Dendritic cell treated with granulocyte-macrophage colony-stimulating factor and Interleukin-4, amounts not matched to agents 40 ng/mL and 50 ng/mL, for 4 days (primary cell): ENCODE measurements around the gene STK40.

Experiments used
- H3K27ac Mint-ChIP-seq: one replicate; pipeline ENCODE4 v1.8.0; 2022; ENCODE audit warnings: mild to moderate bottlenecking, mixed read lengths
- H3K27me3 Mint-ChIP-seq: one replicate; pipeline ENCODE4 v1.8.0; 2022; ENCODE audit warnings: mild to moderate bottlenecking, mixed read lengths
- H3K36me3 Mint-ChIP-seq: one replicate; pipeline ENCODE4 v1.8.0; 2022; ENCODE audit warnings: low read depth, mixed read lengths
- H3K4me1 Mint-ChIP-seq: one replicate; pipeline ENCODE4 v1.8.0; 2022; ENCODE audit warnings: low read depth, mixed read lengths
- H3K4me3 Mint-ChIP-seq: one replicate; pipeline ENCODE4 v1.8.0; 2022; ENCODE audit warnings: mild to moderate bottlenecking, moderate library complexity, mixed read lengths
- H3K9me3 Mint-ChIP-seq: one replicate; pipeline ENCODE4 v1.8.0; 2022; ENCODE audit warnings: mixed read lengths
- intact Hi-C: fragments of 100-400 bp; cut with micrococcal nuclease; formaldehyde crosslinking; loops from one replicate; pipeline ENCODE4 v1.15.0; 2022

STK40 gene

GRCh38 chr1:36372617-36373016, 13.1 kb downstream of the STK40 start:
- Mint-ChIP-seq H3K27me3 (no peaks in the 10 kb centered on the region), H3K9me3 (no peaks in the 10 kb centered on the region), H3K4me1 (peaks cover 78% of the 10 kb centered on the region), H3K36me3 (peaks cover 38% of the 10 kb centered on the region), H3K27ac (peak overlapping the region; percentile 97), H3K4me3 (no peak overlapping the region)
- intact Hi-C loops = no loop called here

- no peak overlapping the region for H3K4me3 Mint-ChIP-seq
- intact Hi-C loops = loop anchor here (1.0 to 5.0 kb wide), 4 partner anchors 27 to 62 kb away; partner anchors contain the start of genes EVA1B and SH3D21
Observed at GRCh38 chr1:36369061-36369861, 16.5 kb downstream of the STK40 start.

GRCh38 chr1:36367798-36368197, 17.9 kb downstream of the STK40 start:
- Mint-ChIP-seq H3K27me3 (no peaks in the 10 kb centered on the region), H3K9me3 (no peaks in the 10 kb centered on the region), H3K27ac (peak overlapping the region; percentile 86), H3K36me3 (peaks cover 42% of the 10 kb centered on the region), H3K4me1 (peaks cover 70% of the 10 kb centered on the region), H3K4me3 (no peak overlapping the region)
- intact Hi-C loops = loop anchor here (2.0 to 5.0 kb wide), 3 partner anchors 45 to 60 kb away; partner anchors contain the start of genes EVA1B and SH3D21

More at GRCh38 chr1:36369061-36369861, 16.5 kb downstream of the STK40 start:
- Mint-ChIP-seq H3K27me3 (no peaks in the 10 kb centered on the region), H3K36me3 (peaks cover 42% of the 10 kb centered on the region), H3K27ac (peak overlapping the region; percentile 97), H3K4me1 (peaks cover 85% of the 10 kb centered on the region), H3K9me3 (no peaks in the 10 kb centered on the region)

- H3K4me1 Mint-ChIP-seq = peaks cover 63% of the 10 kb centered on the region
- peak overlapping the region; percentile 86 for H3K27ac Mint-ChIP-seq
- no peaks in the 10 kb centered on the region for H3K9me3 Mint-ChIP-seq
- intact Hi-C loops = loop anchor here (5.0 kb wide), 2 partner anchors 45 to 60 kb away; partner anchors contain the start of genes EVA1B and SH3D21
- peaks cover 42% of the 10 kb centered on the region for H3K36me3 Mint-ChIP-seq
- H3K4me3 Mint-ChIP-seq = no peak overlapping the region
- no peaks in the 10 kb centered on the region for H3K27me3 Mint-ChIP-seq
Observed at GRCh38 chr1:36367066-36367465, 18.7 kb downstream of the STK40 start.

- Mint-ChIP-seq H3K4me3 (peak overlapping the region; percentile 17), H3K36me3 (peaks cover 49% of the 10 kb centered on the region), H3K27ac (peak overlapping the region; percentile 86), H3K4me1 (peaks cover 60% of the 10 kb centered on the region), H3K27me3 (no peaks in the 10 kb centered on the region), H3K9me3 (no peaks in the 10 kb centered on the region)
- intact Hi-C loops = loop anchor here (5.0 kb wide), 2 partner anchors 44 to 59 kb away; partner anchors contain the start of genes EVA1B and SH3D21
Observed at GRCh38 chr1:36366091-36366661, 19.5 kb downstream of the STK40 start.

- no peaks in the 10 kb centered on the region for H3K9me3 Mint-ChIP-seq
- H3K36me3 Mint-ChIP-seq = peaks cover 53% of the 10 kb centered on the region
- peak overlapping the region; percentile 86 for H3K27ac Mint-ChIP-seq
- H3K4me1 Mint-ChIP-seq = peaks cover 55% of the 10 kb centered on the region
- no peak overlapping the region for H3K4me3 Mint-ChIP-seq
- no peaks in the 10 kb centered on the region for H3K27me3 Mint-ChIP-seq
- intact Hi-C loops = loop anchor here (5.0 kb wide), 2 partner anchors 43 to 58 kb away; partner anchors contain the start of genes EVA1B and SH3D21
Observed at GRCh38 chr1:36365381-36365780, 20.3 kb downstream of the STK40 start.

GRCh38 chr1:36359911-36360550, 25.7 kb downstream of the STK40 start:
- no peaks in the 10 kb centered on the region for H3K27me3 Mint-ChIP-seq
- peaks cover 77% of the 10 kb centered on the region for H3K36me3 Mint-ChIP-seq
- H3K27ac Mint-ChIP-seq = peak overlapping the region; percentile 3
- H3K4me3 Mint-ChIP-seq = no peak overlapping the region
- H3K9me3 Mint-ChIP-seq = no peaks in the 10 kb centered on the region
- intact Hi-C loops = no loop called here
- peaks cover 8% of the 10 kb centered on the region for H3K4me1 Mint-ChIP-seq

- peaks cover 5% of the 10 kb centered on the region for H3K4me1 Mint-ChIP-seq
- no peaks in the 10 kb centered on the region for H3K27me3 Mint-ChIP-seq
- no peaks in the 10 kb centered on the region for H3K9me3 Mint-ChIP-seq
- H3K27ac Mint-ChIP-seq = peak overlapping the region; percentile 3
- no peak overlapping the region for H3K4me3 Mint-ChIP-seq
- intact Hi-C loops = no loop called here
- peaks cover 83% of the 10 kb centered on the region for H3K36me3 Mint-ChIP-seq
Observed at GRCh38 chr1:36359383-36359782, 26.3 kb downstream of the STK40 start.

GRCh38 chr1:36358514-36359084, 27.1 kb downstream of the STK40 start:
- Mint-ChIP-seq H3K4me3 (no peak overlapping the region), H3K9me3 (no peaks in the 10 kb centered on the region), H3K27ac (no peak overlapping the region), H3K36me3 (peaks cover 91% of the 10 kb centered on the region), H3K27me3 (no peaks in the 10 kb centered on the region), H3K4me1 (peaks cover 6% of the 10 kb centered on the region)
- intact Hi-C loops = no loop called here

GRCh38 chr1:36355811-36356210, 29.9 kb downstream of the STK40 start:
- peaks cover 90% of the 10 kb centered on the region for H3K36me3 Mint-ChIP-seq
- no peak overlapping the region for H3K27ac Mint-ChIP-seq
- no peaks in the 10 kb centered on the region for H3K27me3 Mint-ChIP-seq
- H3K4me3 Mint-ChIP-seq = no peak overlapping the region
- intact Hi-C loops = no loop called here
- H3K4me1 Mint-ChIP-seq = peaks cover 34% of the 10 kb centered on the region
- H3K9me3 Mint-ChIP-seq = no peaks in the 10 kb centered on the region

GRCh38 chr1:36354486-36354885, 31.2 kb downstream of the STK40 start:
- no peaks in the 10 kb centered on the region for H3K27me3 Mint-ChIP-seq
- no peaks in the 10 kb centered on the region for H3K9me3 Mint-ChIP-seq
- H3K27ac Mint-ChIP-seq = no peak overlapping the region
- H3K36me3 Mint-ChIP-seq = peaks cover 92% of the 10 kb centered on the region
- intact Hi-C loops = no loop called here
- H3K4me1 Mint-ChIP-seq = peaks cover 42% of the 10 kb centered on the region
- H3K4me3 Mint-ChIP-seq = no peak overlapping the region

GRCh38 chr1:36352910-36353878, 32.5 kb downstream of the STK40 start:
- peak overlapping the region; percentile 85 for H3K27ac Mint-ChIP-seq
- intact Hi-C loops = no loop called here

More at GRCh38 chr1:36352910-36353878, 32.5 kb downstream of the STK40 start:
- H3K36me3 Mint-ChIP-seq = peaks cover 92% of the 10 kb centered on the region
- peaks cover 52% of the 10 kb centered on the region for H3K4me1 Mint-ChIP-seq
- no peaks in the 10 kb centered on the region for H3K27me3 Mint-ChIP-seq
- H3K4me3 Mint-ChIP-seq = peak overlapping the region; percentile 17
- no peaks in the 10 kb centered on the region for H3K9me3 Mint-ChIP-seq
